Measurements from ENCODE around the gene OPTC. TPM values are rescaled to one million over a fixed set of nuclear protein-coding genes. Genes with fewer than 3 reads are reported as not detected.
A peak's percentile ranks its signal among the peaks of the same experiment; 100 is the strongest.

Gene OPTC
- total RNA-seq, 1 donor = not detected

DNA sequence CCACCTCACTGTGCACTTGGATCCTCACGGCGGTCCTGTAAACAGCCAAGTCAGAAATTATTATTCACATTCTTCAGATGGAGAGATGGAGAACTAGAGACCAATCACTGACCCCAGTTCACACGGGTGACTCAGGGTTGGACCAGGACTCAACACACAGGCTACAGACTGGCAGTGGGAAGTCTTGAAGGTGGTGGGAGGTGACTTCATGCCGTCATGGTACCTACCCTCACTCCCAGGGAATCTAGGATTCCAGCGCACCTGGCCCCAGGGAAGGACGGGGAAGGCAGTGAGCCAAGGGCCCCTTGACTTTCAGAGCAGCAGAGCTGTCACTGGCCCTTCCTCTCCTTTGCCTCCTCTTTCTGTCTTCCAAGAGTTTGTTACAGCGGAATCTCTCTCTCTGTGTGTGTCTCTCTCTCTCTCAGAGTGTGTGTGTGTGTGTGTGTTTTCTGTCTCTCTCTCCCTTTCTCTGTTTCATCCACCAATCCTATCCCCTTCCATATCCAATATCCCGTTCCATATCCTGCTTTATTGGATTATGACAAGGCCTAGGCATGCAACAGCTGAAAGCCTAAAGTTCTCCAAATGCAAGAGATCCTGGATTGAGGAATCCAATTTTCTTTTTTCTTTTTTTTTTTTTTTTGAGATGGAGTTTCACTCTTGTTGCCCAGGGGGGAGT lies 11.7 kb downstream of the OPTC start:
- no peak overlapping the region for H3K4me3 ChIP-seq (ENCODE audit: low read depth, low read length)
- no peak for TF ChIP-seq CTCF (IDR thresholded peaks at IDR 0.05; ENCODE audit: insufficient read depth, low read length)
- DNase-seq (ENCODE audit: low read depth) = no peak

GRCh38 chr1:203506858-203507626 lies 13.1 kb downstream of the OPTC start:
- peak; percentile 64 for DNase-seq (ENCODE audit: low read depth)
- H3K4me3 ChIP-seq (ENCODE audit: low read depth, low read length) = no peak overlapping the region
- TF ChIP-seq CTCF (IDR thresholded peaks at IDR 0.05; ENCODE audit: insufficient read depth, low read length) = no peak

DNA sequence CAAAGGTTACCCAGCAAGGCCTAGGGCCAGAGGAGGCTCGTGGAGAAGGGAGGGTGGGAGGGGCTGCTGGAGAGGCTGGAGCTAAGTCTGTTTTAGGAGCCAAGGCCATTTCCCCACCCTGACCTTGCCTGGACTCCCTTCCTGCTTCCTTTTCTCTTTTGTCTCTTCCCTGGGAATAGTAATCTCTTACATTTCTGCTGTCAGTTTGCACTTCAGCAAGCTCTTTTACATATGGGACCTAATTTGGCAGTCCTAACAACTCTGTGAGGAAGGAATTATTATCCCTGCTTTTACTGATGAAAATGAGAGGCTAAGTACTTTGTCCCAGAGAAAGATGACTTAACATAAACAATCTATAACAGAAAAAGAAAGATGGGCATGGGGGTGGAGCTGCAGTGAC lies 13.8 kb downstream of the OPTC start:
- no peak for DNase-seq (ENCODE audit: low read depth)
- no peak for TF ChIP-seq CTCF (IDR thresholded peaks at IDR 0.05; ENCODE audit: insufficient read depth, low read length)

DNA sequence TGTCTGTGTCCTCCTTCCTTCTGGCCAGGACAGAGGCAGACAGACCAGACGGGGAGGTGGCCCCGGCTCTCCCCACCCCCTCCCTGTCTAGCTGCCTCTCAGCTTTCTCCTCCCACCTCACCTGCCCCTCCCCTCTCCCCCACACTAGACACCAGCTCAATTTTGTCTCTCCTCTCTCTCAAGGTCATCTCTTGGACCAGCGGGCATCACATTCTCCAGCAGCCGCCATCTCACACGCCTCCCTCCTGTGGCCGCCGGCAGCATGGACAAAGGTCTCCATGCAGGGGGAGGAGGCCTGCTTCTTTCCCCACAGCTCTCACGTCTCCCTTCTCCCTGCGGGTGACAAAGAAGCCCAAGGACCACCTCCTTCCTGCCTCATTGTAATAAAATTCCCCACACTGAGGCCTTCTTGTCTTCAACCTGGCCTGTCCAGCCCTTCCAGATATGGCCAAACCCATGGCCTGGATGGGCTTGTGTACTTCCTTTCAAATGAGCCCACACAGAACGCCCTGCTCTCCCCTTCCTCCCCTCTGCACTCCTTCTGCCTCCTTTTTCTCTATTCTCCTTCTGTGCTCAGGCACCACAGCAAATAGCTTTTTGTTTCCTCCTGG lies 14.6 kb downstream of the OPTC start:
- TF ChIP-seq CTCF (IDR thresholded peaks at IDR 0.05; ENCODE audit: insufficient read depth, low read length) = peak; percentile 4
- no peak for DNase-seq (ENCODE audit: low read depth)
- no peak overlapping the region for H3K4me3 ChIP-seq (ENCODE audit: low read depth, low read length)

More for the DNA sequence above, 13.8 kb downstream of the OPTC start:
- no peak overlapping the region for H3K4me3 ChIP-seq (ENCODE audit: low read depth, low read length)

GRCh38 chr1:203509135-203509534 lies 15.2 kb downstream of the OPTC start:
- no peak overlapping the region for H3K4me3 ChIP-seq (ENCODE audit: low read depth, low read length)
- peak; percentile 15 for TF ChIP-seq CTCF (IDR thresholded peaks at IDR 0.05; ENCODE audit: insufficient read depth, low read length)
- DNase-seq (ENCODE audit: low read depth) = peak; percentile 47

GRCh38 chr1:203511513-203511912 lies 17.6 kb downstream of the OPTC start:
- no peak overlapping the region for H3K4me3 ChIP-seq (ENCODE audit: low read depth, low read length)
- no peak for TF ChIP-seq CTCF (IDR thresholded peaks at IDR 0.05; ENCODE audit: insufficient read depth, low read length)
- no peak for DNase-seq (ENCODE audit: low read depth)
